Suppressor macrophage treated with lipopolysaccharide for 4 hours (primary cell): ENCODE results near the gene PTPRM.
A peak's percentile ranks its signal among the peaks of the same experiment; 100 is the strongest.

ENCODE experiments used
- DNase-seq: peaks from one replicate; pipeline ENCODE4 v3.0.0-alpha.2; 2020

PTPRM gene

DNA sequence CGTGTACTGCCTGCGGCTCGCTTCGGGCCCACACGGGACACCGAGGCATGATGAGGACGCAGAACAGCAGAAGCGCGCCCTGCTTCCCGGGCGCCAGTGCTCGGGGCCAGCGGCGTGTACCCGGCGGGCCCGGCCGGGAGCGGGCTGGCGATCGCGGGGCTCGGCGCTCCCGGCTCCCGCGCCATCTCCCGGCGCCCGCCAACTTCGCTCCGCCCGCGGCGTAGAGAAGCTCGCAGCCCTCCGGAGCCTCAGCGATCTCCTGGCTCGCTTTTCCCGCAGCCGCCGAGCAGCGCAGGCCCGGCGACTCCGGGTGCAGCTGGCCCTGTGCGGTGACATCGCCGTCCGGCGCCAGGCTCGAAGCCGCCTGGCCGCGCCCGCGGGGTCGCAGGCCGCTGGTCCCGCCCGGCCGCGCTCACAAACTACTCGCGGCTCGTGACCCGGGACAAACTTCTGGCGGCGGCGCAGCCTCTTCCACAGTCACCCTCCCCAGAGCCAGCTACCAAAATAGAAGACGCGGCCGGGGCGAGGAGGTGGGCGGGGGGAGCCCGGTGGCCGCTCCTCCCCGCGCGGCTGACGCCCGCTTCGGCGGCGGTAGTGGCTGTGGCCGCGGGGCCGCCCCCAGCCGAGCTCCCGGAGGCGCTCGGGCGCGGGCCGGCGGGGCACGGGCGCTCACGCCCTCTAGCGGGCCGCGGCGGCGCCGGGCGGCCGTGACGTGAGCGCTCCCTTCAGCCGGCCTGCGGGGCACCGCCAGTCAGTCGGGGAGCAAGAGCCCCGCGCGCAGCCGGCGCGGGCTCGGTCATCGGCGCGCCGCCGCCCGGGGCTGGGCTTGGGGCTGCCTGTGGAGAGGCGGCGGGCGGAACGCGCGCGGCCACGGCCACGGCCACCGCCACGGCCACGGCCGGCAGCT, at the start of gene PTPRM:
Gene PTPRM (plus strand): TSS at position 750 of the 907 bp plus-strand sequence. CDS start 503 bp downstream, outside the sequence.
- peak; percentile 88 for DNase-seq

DNA sequence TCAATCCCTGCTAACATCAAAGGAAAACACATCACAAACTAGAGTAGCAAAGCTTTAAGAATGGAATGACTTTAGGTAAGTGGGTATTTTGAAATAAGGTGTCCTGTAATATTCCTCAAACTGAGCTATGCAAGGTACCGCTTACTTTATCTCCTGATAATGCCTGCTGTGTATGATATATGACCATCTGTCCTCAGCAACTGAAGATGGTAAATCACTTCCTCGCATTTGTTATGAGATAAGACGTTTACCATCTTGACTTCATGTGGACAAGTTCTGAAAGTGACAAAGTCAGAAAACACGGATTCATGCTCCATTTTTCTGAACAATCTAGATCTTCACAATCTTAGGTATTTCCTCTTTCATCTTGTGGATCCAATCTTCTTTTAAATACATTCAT, 49.3 kb upstream of the PTPRM start:
- DNase-seq = no peak

DNA sequence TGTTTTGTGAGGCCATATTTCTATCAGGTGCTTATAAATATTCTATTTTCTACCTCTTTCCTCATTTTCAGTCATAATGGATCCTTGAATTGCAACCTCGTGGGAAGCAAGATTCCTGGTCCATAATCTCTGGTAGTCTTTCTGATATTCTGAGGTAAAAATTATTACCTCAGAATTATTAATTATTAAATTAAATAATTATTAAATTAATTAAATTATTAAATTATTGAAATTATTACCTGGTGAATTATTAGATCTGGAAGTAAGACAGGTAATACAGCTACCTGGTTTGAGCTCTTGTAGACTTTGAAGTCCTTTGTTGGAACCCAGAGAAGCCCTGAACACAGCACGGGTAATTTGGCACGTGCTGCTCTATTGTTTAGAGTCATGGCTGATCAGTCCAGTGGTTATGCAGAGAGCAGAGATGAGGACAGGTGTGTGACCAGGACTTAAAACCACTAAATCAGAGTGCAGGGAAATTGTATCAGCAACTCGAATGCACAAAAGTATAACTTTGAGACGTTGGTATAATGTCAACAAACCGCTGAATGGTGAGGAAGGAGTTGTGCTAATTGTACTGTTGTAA, 46.8 kb upstream of the PTPRM start:
- no peak for DNase-seq

DNA sequence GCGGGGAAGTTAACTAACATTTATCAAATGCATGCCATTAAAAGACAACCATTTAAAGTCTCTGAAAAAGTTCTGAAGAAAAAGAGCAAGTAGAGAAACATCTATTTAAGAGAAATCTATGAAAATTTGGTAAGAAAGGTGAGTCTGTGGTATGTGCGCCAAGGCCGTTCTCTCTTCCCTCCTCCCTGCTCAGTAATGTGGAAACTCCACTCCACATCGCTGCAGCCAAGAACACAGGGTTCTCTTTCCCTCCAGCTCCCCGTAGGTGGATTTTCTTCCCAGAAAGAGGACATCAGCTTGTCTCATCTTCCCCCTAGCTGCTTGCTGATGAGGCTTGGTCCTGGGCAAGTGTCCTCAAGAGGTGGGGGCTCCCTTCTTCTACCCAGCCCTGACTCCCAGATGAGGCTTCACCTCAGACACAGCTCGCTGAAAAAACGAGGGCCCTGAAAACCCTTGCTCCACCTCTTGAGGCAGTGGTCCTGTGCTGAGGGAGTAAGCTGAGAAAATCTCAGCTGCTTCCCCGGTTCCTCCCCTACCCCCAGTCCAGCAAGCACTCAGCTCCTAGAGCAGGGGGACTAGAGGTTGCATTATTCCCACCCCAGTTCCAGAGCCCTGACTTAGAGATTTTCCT, 45.8 kb upstream of the PTPRM start:
- no peak for DNase-seq

DNA sequence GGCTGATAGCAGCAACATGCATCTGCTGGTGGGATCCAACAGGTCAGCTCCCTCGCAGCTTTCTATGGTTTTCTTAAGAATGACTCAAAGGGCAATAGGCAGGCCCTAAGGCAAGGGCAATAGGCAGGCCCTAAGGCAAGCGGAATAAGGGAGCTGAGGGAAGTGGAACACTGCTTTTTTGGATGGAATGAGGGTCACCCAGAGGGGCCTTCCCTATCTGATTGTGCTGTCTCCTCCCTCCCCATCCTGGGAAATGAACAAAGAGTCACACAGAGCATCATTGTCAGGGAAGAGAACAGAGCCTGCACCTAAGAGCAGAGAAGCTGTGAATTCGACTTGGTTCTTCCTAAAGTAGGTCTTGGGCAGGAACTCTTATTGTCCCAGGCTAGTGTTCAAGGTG, 43.3 kb upstream of the PTPRM start:
- no peak for DNase-seq

DNA sequence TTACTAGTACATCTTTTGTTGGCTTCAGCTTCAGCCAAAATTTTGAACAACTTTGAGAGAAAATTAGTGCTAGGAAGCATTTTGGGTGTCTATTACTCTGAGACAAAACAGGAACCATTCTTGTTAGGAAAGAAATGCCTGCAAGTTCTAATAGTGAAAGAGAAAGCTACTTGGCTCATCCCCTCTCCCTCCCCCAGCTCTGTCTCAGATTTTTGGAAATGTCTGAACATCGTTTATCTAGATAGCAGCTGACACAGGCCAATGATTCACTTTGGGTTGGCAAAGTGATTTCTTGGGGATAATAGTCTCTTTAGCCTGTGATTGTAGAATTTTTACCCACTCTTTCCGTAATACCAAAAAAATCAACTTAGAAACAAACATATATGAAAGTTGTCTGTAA, 42.3 kb upstream of the PTPRM start:
- peak; percentile 25 for DNase-seq

DNA sequence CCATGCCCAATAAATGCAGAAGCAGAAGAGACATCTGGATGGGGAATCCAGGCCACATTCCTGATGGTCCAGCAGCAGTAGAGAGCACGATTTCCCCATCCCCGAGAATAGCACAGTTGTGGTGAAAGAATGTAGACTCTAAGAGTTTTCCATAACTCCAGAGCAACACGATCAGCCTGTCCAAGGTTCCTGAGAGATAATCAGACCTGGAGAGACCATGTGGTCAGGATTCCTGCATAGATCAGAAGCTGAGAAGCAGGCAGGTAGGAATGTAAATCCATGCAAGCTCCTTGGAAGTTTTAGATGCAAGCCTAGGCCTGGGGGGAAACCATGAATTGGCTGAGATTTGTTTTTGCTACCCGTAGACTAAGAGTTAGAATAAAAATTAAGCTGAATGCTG, 34.2 kb upstream of the PTPRM start:
- no peak for DNase-seq

DNA sequence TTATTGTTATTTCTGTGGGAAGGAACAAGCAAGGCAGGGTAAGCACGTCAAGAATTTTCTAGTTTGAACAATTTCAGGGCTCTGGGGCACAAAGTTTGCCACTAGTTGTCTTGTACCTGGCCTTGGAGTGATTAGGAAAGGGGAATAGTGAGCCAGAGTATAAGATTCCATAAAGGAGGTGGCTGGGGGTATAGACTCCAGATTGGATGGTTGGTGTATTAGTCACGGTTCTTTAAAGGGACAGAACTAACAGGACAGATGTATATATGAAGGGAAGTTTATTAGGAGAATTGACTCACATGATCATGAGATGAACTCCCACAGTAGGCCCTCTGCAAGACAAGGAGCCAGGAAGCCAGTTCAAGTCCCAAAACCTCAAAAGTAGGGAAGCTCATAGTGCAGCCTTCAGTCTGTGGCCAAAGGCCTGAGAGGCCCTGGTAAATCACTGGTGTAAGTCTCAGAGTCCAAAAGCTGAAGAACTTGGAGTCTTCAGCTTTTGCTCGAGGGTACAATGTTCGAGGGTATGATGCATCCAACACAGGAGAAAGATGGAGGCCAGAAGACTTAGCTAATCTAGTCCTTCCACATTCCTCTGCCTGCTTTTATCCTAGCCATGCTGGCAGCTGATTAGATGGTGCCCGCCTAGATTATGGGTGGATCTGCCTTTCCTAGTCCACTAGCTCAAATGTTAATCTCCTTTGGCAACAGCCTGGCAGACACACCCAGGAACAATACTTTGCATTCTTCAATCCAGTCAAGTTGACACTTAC, 31.5 kb upstream of the PTPRM start:
- DNase-seq = no peak

DNA sequence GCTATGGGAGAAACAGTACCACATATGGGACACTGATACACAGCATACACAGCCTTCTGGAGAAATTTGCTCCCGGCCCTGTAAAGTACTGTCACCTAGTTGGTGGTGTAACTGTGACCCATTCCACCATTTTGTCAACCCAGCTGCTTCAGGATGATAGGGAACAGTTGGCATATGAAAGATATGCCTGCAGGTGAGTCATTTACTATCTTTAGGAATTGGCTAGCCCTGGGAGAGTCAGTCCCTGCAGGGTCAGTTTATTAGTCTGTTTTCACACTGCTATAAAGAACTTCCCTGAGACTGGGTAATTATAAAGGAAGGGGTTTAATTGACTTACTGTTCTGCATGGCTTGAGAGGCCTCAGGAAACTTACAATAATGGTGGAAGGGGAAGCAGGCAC, 30.0 kb upstream of the PTPRM start:
- no peak for DNase-seq

DNA sequence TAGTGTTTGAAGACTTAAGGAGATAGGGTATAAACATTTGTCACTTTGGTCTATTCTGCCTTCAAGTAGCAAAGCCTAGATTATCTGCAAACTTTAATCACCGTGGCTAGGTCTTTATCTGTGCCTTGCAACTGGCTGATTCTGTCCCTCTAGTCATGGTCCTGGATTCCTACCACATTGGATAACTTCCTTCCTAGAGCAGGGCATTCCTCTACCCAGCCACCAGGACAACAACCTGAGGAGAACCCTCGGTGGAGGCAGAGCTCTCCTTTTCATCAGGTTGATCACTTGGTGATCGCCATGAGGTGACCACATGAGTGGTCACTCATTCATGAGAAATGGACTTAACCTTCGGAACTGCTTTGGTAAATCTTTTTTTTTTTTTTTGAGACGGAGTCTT, 25.3 kb upstream of the PTPRM start:
- DNase-seq = no peak

DNA sequence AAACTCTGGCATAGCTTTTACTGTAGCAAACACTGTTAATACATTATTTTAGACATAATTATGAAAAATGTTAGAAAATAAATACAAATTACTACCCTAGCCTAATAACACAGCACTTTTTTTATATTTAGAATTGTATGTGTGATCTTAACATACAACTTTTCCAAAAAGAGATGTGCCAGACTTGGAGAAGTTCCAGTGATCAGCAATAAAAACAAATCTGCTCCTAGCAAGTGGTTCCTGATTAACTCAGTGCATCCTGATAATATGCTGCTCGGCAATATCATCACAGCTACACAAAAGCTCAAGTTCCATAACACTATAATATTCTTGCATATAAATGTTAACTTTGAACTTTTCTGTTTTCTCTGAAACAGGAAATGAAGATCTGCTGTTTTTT, 22.4 kb upstream of the PTPRM start:
- DNase-seq = no peak

DNA sequence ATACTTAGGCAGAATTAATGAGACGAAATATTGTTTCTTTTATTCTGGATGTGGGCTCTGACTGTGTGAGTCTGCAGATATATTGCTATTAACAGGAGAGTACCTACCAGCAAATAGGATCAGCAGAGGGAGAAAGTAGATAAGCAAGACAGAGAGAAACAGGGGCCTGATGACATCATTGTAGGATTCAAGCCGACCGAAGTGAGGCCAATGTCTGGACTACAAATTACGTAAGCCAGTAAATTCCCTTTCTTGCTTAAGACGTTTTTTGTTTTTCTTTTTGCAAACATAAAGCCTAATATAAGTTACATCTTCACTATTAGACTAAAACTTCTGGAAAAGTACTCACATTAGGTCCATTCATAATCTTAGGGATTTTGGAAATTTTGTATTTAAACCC, 21.4 kb upstream of the PTPRM start:
- peak; percentile 17 for DNase-seq

DNA sequence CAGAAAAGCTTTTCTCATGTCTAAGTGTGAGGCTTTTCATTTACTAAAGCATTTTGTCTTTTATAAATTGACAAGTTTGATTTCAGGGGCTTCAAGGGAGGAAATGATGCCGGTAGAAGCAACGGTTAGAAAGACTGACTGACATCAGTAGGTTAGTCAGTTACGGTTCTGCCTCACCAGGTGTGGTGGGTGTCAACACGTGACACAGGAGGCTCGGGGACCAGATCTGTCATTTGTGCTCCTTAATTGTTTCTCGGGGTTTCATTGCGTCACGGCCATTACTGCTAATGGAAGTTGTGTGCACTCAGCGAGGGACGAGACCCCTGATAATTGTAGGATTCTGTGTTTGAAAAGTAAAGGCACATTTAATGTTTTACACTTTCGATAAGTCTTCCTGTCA, 18.9 kb upstream of the PTPRM start:
- no peak for DNase-seq

DNA sequence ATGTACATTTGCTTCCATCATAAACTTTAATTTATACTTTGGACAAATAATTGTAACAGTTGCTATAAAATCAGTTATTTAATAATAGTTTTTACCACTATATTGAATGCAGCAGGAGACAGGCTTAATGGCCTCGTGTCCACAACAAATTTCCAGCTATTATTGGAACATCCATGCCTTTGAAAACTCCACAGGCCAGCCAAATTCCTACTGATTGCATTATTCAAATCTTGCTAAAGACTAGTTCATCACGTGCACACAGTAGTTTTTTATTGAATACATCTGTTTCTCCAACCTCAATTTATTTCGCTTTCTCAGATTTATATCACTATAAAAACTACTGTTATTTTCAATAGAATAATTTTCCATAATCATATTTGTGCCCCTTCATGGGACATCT, 18.4 kb upstream of the PTPRM start:
- DNase-seq = no peak

DNA sequence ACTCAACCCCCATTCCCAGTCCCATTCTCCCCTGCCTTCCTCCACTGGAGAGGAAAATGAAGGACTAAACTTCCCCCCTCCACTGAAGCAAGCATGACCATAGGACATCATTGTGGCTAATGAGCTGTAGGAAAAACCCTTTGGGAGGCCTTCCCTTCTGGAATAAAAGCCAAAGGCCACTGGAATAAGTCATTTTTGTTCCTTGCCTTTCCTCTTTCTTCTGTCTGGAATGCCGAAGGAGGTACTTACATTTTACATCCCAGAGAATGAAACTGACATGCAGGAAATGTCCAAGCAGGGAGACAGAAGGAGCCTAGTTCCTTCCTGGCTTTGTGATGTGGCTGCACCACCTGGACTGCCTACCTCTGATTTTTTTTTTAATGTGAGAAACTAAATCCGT, 9.1 kb upstream of the PTPRM start:
- no peak for DNase-seq

DNA sequence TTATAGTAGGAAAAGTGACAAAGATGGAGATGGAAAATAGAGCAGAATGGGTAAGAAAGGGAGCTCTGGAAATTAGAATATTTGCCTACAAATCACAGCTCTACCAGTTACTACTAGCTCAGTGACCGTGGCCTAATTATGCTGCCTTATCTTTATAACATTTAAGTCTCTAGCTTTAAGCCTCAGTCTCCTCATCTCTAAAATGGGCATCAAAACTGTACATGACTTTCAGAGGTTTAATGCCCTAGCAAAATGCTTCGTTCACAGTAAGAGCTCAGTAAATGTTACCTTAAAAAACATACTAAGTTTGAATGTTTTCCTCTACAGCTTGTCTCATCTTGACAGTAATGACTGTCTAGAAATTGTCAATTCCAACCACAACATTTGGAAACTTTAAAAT, 8.3 kb upstream of the PTPRM start:
- no peak for DNase-seq

DNA sequence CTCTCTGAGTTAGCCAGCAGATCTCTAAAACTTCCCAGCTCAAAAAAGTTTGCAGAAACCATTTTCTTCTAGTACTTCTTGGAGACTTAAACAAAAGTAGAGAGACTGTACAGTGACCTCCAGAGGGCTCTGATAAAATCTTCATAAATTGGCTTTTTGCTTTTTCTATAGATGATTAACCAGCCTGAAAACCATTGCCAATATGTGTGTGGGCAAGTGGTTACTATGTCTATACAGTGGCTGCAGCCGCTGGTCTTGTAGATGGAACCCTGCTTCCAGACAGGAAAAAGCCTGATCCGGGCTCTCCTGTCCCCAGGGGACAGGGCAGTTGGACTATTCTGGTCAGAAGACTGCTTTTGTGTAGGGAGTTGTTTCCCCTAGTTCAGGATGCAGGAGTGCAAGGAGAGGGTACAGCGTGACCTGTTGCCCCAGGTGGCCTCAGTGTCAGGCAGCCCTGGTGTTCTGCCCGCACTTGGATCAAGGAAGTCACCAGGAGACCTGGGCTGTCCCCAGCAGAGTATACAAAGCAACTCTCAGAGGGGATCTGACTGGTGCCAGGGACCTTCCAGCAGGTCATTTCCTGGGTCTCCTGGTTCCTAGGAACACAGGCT, 7.3 kb upstream of the PTPRM start:
- no peak for DNase-seq

DNA sequence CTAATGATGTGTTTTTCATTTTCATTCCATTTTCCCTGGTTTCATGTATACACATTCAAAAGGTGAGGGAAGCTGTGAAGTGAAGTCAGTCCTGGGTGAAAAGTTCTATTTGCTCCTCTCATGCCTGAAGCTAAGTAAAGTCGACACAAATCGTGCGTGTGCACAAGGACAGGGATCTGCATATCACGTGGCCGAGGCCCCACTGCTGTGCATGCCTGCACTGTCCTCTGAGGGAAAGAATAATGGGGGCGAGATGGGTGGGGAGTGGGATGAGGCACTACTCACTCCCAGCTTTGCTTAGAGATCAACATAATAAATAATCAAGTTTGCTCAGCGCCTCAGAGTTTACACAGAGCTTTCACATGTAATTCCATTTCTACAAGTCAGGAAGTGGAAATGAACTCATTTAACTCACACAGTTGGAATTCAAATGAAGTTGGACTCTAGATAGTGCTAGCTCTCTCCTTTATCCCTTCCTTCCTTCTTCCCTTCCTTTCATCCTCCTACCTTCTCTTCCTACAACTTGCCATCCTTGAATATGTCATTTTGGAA, 5.1 kb upstream of the PTPRM start:
- no peak for DNase-seq

DNA sequence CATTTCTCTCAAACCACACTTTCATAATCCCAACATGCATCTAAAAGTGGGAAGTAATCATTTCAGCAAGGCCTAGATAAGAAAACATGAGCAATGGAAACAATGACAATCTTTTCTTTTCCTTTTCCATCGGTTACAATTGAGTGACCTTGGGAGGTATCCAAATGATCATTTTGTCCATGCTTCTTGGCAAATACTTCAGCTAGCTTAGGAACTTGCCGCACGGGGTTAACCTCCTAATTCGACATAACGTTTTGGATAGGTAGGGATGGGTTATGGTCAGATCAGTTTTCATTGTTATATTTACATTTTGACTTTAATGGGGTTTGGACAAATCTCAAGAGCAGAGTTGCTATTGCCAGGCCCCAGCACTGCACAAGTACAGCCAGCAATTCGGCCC, 4.6 kb upstream of the PTPRM start:
- DNase-seq = no peak

DNA sequence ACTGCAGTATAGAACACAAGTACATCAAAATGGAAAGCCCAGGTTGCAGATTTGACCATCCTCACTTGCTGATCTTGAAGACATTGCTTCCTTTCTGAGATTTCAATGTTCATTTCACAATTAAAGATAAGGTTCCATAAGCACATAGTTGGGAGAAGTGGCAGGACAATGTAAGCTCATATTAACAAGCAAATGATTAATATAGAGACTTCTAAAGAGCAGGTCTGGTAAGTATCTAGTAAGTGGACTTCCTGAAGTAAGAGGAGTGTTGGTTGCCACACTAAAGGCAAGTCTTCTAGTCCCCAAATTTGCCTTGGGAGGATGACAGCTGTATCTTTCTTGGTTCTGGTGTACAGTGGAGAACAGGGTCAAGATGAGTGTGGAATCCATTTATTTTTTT, 1.4 kb upstream of the PTPRM start:
- no peak for DNase-seq

DNA sequence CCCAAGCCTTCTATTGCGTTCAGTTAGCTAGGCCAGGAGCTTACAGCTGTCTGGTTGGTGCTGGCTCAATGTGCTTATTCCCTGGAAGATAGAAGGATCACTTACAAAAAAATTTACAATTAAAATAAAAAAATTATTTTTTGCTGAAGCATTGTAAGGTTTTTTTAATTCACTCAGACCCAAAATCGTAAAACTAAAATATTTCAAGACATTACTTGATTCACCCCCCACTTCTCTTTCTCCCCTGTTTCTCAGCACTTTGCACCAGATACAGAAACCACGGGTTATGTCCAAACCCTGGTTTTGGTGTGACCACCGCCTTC, 911 bp upstream of the PTPRM start:
- no peak for DNase-seq

DNA sequence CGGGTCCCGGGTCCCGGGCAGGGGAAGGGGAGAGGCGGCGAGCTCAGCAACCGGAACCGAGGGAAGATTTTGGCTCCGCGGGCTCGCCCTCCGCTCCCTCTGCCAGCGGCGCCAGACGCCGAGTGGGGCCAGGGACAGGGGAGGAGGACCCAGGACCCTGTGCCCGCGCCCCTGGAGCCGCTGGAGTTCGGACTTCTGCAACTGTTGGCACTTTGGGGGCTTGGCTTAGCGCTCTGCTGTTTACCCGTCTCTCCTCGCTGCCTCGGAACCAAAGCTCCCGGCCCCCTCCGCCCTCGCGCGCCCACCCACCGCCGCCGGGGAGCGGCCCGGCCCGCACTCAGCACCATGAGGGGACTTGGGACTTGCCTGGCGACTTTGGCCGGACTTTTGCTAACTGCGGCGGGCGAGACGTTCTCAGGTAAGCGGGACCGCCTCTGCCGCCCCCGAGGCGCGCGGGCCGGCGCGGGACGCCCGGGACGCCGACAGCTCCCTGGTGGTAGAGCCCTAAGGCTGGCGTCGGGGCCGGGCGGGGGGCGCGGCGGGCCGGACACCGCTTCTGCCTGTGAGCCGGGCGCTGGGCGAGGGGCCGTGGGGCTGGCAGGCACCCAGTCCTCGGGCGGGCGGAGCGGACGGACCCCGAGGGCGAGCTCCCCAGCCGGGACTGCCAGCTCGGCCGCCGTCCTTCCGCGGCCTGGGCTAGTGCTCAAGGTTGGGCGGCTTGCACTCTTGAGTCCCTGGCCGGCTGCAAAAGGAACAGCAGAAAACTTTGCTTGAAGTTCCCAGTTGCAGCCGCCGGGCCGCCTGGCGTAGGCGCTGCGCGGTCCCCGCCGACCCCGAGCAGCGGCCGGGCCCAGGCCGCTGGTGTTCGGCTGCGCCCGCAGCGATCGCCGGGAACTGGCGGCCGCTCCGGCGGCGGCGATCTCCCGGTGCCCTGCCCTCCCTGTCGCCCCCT, 634 bp downstream of the PTPRM start:
- DNase-seq = peak; percentile 54
